ENCODE measurements around the gene MAST3.
A peak's percentile ranks its signal among the peaks of the same experiment; 100 is the strongest.

The MAST3 gene

DNA sequence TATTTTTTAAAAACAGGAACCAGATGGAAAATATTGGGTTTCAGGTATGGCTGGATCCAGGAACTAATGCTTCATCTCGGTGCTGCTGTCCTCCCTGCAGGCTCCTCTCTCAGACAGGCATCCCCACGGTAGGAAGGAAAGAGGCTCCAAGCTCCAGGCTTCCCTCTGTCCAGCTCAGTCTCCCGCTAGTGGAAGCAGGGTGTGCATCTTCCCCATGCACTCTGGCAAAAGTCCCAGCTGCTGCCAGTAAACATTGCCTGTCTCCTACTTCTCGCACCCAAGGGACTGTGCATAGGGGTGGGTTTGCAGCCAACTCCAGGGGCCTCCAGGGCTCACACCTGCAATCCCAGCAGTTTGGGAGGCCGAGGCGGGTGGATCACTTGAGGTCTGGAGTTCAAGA, 40.0 kb upstream of the MAST3 start:
- DNase-seq (ENCODE audit: extremely low read depth, insufficient read length): no peak
- TF ChIP-seq, protein P1, sequence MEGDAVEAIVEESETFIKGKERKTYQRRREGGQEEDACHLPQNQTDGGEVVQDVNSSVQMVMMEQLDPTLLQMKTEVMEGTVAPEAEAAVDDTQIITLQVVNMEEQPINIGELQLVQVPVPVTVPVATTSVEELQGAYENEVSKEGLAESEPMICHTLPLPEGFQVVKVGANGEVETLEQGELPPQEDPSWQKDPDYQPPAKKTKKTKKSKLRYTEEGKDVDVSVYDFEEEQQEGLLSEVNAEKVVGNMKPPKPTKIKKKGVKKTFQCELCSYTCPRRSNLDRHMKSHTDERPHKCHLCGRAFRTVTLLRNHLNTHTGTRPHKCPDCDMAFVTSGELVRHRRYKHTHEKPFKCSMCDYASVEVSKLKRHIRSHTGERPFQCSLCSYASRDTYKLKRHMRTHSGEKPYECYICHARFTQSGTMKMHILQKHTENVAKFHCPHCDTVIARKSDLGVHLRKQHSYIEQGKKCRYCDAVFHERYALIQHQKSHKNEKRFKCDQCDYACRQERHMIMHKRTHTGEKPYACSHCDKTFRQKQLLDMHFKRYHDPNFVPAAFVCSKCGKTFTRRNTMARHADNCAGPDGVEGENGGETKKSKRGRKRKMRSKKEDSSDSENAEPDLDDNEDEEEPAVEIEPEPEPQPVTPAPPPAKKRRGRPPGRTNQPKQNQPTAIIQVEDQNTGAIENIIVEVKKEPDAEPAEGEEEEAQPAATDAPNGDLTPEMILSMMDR (IDR thresholded peaks at IDR 0.05; ENCODE audit: insufficient read depth, low read length, poor library complexity, severe bottlenecking): no peak

DNA sequence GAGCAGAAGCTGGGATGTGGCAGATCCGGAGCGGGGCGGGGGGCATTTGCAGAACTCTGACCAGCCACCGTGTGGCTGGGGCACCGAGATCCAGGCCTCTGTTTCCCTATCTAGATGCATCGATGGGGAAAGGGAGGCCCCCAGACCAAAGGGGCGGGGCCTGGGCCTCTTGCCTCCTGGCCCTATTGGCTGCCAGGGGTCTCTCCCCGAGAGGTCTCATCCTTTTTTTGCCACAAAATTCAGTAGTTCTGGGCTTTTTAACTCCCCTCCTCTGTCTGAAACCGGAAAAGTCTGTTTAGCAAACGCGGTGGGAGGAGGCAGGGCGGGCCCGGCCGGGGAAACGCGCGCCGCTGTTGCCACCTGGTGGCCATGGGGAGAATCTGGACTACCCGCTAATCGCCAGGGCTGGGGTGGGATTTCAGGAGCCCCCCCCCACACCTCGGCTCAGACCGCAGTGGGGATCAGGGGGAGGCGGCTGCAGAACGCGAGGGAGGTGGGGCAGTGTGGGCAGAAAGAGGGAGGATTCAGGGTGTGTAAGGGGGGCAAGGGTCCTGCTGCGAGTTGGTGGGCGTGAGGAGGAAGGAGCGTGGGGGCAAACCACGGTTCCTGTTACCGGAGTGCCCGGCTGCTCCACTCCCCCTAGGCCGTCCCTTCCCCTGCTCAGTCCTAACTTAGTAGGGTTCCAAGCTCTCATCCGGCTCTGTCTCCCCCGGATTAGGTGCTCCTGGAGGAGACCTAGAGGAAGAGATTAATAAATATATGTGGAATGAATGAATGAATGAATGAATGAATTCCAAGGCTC, 39.2 kb upstream of the MAST3 start:
- Histone ChIP-seq H3K27me3 (replicated peaks; ENCODE audit: control insufficient read depth, insufficient read depth, low read length) (no peaks in the 10 kb centered on the region), H3K36me3 (ENCODE audit: control insufficient read depth, insufficient read depth, low read length) (peaks cover 9% of the 10 kb centered on the region), H3K4me3 (replicated peaks; ENCODE audit: low read depth, low read length) (no peak overlapping the region)
- TF ChIP-seq, protein P1 (IDR thresholded peaks at IDR 0.05; ENCODE audit: insufficient read depth, low read length, poor library complexity, severe bottlenecking): peak; percentile 87
- peak; percentile 80 for DNase-seq (ENCODE audit: extremely low read depth, insufficient read length)

More for the DNA sequence above, 40.0 kb upstream of the MAST3 start:
- Histone ChIP-seq H3K27me3 (replicated peaks; ENCODE audit: control insufficient read depth, insufficient read depth, low read length) (no peaks in the 10 kb centered on the region), H3K36me3 (ENCODE audit: control insufficient read depth, insufficient read depth, low read length) (peaks cover 8% of the 10 kb centered on the region), H3K4me3 (replicated peaks; ENCODE audit: low read depth, low read length) (no peak overlapping the region)

DNA sequence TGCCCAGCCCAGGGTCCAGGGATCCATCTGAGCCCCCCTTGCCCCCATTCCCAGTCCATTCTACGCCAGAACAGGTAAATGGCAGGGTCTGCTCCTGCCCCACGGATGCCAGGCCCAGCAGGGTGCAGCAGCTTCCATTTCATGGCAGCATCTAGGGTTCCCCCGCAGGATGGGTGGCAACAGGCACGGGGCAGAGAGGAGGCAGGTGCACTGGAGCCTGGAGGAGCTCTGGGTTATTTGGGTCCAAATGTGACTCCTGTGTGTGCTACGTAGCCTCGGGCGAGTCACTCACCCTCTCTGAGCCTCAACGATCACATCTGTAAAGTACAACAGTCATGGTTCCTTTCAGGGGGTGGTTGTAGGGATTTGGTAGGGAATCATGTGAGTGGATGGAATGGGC, 38.3 kb upstream of the MAST3 start:
- H3K27me3 ChIP-seq (replicated peaks; ENCODE audit: control insufficient read depth, insufficient read depth, low read length): no peaks in the 10 kb centered on the region
- TF ChIP-seq, protein P1 (IDR thresholded peaks at IDR 0.05; ENCODE audit: insufficient read depth, low read length, poor library complexity, severe bottlenecking): peak; percentile 5
- peaks cover 13% of the 10 kb centered on the region for H3K36me3 ChIP-seq (ENCODE audit: control insufficient read depth, insufficient read depth, low read length)
- no peak overlapping the region for H3K4me3 ChIP-seq (replicated peaks; ENCODE audit: low read depth, low read length)
- no peak for DNase-seq (ENCODE audit: extremely low read depth, insufficient read length)

DNA sequence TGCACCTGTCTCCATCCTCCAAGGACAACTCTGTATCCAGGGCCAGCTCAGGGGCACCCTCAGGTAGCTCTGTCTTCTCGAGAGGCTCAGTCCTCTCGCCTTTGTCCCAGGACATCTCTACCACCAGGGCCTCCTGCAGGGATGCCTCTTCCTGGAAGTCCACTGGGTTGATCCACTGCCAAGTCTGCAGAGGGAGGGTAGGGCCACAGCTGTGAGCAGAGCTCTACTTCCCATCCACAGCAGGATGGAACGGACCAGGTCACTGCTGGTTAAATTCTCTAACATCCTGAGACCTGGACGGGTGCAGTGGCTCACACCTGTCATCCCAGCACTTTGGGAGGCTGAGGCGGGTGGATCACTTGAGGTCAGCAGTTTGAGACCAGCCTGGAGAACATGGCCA, 37.7 kb upstream of the MAST3 start:
- TF ChIP-seq, protein P1 (IDR thresholded peaks at IDR 0.05; ENCODE audit: insufficient read depth, low read length, poor library complexity, severe bottlenecking): no peak
- no peak for DNase-seq (ENCODE audit: extremely low read depth, insufficient read length)

DNA sequence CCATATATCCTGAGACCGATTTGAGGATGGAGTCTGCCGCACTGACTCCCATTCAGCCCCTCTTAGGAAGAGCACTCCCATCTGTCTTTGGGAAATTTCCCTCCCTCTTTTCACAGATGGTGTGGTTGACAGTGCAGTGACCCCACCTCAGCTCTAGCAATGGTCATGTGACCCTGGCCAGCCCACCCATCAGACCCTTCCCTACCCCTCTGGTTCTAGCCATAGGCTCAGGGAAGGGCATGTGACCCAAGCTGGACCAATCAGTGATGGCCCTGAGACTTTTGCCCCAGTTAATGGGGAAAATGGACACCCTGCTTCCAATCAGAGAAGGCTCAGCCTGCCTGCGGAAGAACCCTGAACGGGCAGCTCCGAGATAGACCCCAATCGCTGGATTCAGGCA, 37.1 kb upstream of the MAST3 start:
- Histone ChIP-seq H3K36me3 (ENCODE audit: control insufficient read depth, insufficient read depth, low read length) (peaks cover 19% of the 10 kb centered on the region), H3K4me3 (replicated peaks; ENCODE audit: low read depth, low read length) (no peak overlapping the region), H3K27me3 (replicated peaks; ENCODE audit: control insufficient read depth, insufficient read depth, low read length) (no peaks in the 10 kb centered on the region)
- DNase-seq (ENCODE audit: extremely low read depth, insufficient read length): no peak
- TF ChIP-seq, protein P1 (IDR thresholded peaks at IDR 0.05; ENCODE audit: insufficient read depth, low read length, poor library complexity, severe bottlenecking): no peak

More for the DNA sequence above, 37.7 kb upstream of the MAST3 start:
- H3K27me3 ChIP-seq (replicated peaks; ENCODE audit: control insufficient read depth, insufficient read depth, low read length): no peaks in the 10 kb centered on the region
- H3K4me3 ChIP-seq (replicated peaks; ENCODE audit: low read depth, low read length): no peak overlapping the region
- H3K36me3 ChIP-seq (ENCODE audit: control insufficient read depth, insufficient read depth, low read length): peaks cover 13% of the 10 kb centered on the region
